Stimulated activated CD4-positive, alpha-beta T cell treated with anti-CD3 and anti-CD28 coated beads, Interleukin-15, amount 100 ng/mL, for 1 hour (primary cell): ENCODE measurements around the gene MAP3K1.

Source experiments
- DNase-seq, 2 donors: peaks; one replicate each; pipeline ENCODE4 v3.0.0-alpha.2; 2020; ENCODE audit warnings: low read depth in 1 of 2, low spot score in 1 of 2

Gene MAP3K1

GRCh38 chr5:56845277-56845676 is 29.9 kb downstream of the MAP3K1 start:
- no peak for DNase-seq

- DNase-seq: no peak
Observed at GRCh38 chr5:56845904-56846480, 30.6 kb downstream of the MAP3K1 start.

GRCh38 chr5:56848206-56848605 is 32.9 kb downstream of the MAP3K1 start:
- DNase-seq: no peak

GRCh38 chr5:56849671-56850070 is 34.3 kb downstream of the MAP3K1 start:
- no peak for DNase-seq

- DNase-seq: no peak
Observed at GRCh38 chr5:56850423-56850822, 35.1 kb downstream of the MAP3K1 start.

- no peak for DNase-seq
Observed at GRCh38 chr5:56851258-56851941, 36.1 kb downstream of the MAP3K1 start.

- no peak for DNase-seq
Observed at GRCh38 chr5:56852228-56853000, 37.1 kb downstream of the MAP3K1 start.

GRCh38 chr5:56853698-56854097 is 38.3 kb downstream of the MAP3K1 start:
- no peak for DNase-seq

- no peak for DNase-seq
Observed at GRCh38 chr5:56854920-56855319, 39.6 kb downstream of the MAP3K1 start.

GRCh38 chr5:56856541-56857178 is 41.3 kb downstream of the MAP3K1 start:
- no peak for DNase-seq

GRCh38 chr5:56858777-56859442 is 43.6 kb downstream of the MAP3K1 start:
- DNase-seq: no peak

GRCh38 chr5:56861893-56862485 is 46.6 kb downstream of the MAP3K1 start:
- DNase-seq: no peak

- no peak for DNase-seq
Observed at GRCh38 chr5:56862909-56863308, 47.6 kb downstream of the MAP3K1 start.

- DNase-seq: no peak
Observed at GRCh38 chr5:56871777-56872176, 56.4 kb downstream of the MAP3K1 start.

- DNase-seq: no peak
Observed at GRCh38 chr5:56873056-56873455, 57.7 kb downstream of the MAP3K1 start.

GRCh38 chr5:56876327-56876726 is 61.0 kb downstream of the MAP3K1 start:
- DNase-seq: no peak

- DNase-seq: no peak
Observed at GRCh38 chr5:56881571-56881970, 66.2 kb downstream of the MAP3K1 start.

- no peak for DNase-seq
Observed at GRCh38 chr5:56893251-56893951, 78.1 kb downstream of the MAP3K1 start.

- no peak for DNase-seq
Observed at GRCh38 chr5:56896763-56897162, 81.4 kb downstream of the MAP3K1 start.

- no peak for DNase-seq
Observed at GRCh38 chr5:56898213-56898612, 82.9 kb downstream of the MAP3K1 start.
